BE2C (cell line): ENCODE measurements around the gene MAPKAPK2.

Source experiments
- DNase-seq: peaks from one replicate; pipeline ENCODE4 v3.0.0-alpha.2; 2020
- H3K27me3 ChIP-seq: fragments of 250-450 bp; sonication (Bioruptor Pico); 2 replicates; pipeline ENCODE4 v1.5.1; 2020; ENCODE audit warnings: mild to moderate bottlenecking
- H3K36me3 ChIP-seq: fragments of 250-450 bp; sonication (Bioruptor Pico); 2 replicates; pipeline ENCODE4 v1.5.1; 2020; ENCODE audit warnings: mild to moderate bottlenecking
- H3K4me1 ChIP-seq: fragments of 250-450 bp; sonication (Bioruptor Pico); 2 replicates; pipeline ENCODE4 v1.5.1; 2020
- H3K4me3 ChIP-seq: 2 replicates; pipeline ENCODE4 v1.5.1; 2011; ENCODE audit warnings: low read depth, low read length
- H3K9me3 ChIP-seq: fragments of 250-450 bp; sonication (Bioruptor Pico); 2 replicates; pipeline ENCODE4 v1.5.1; 2020
- TF ChIP-seq, protein P1 (sequence below): IDR thresholded peaks from 2 replicates; pipeline ENCODE4 v1.5.1; 2012; ENCODE audit warnings: mild to moderate bottlenecking, low read depth, low read length

Gene MAPKAPK2

GRCh38 chr1:206735553-206736031 is 50.9 kb downstream of the MAPKAPK2 start:
- TF ChIP-seq, protein P1, sequence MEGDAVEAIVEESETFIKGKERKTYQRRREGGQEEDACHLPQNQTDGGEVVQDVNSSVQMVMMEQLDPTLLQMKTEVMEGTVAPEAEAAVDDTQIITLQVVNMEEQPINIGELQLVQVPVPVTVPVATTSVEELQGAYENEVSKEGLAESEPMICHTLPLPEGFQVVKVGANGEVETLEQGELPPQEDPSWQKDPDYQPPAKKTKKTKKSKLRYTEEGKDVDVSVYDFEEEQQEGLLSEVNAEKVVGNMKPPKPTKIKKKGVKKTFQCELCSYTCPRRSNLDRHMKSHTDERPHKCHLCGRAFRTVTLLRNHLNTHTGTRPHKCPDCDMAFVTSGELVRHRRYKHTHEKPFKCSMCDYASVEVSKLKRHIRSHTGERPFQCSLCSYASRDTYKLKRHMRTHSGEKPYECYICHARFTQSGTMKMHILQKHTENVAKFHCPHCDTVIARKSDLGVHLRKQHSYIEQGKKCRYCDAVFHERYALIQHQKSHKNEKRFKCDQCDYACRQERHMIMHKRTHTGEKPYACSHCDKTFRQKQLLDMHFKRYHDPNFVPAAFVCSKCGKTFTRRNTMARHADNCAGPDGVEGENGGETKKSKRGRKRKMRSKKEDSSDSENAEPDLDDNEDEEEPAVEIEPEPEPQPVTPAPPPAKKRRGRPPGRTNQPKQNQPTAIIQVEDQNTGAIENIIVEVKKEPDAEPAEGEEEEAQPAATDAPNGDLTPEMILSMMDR: no peak
- Histone ChIP-seq H3K4me1 (peaks cover 4% of the 10 kb centered on the region), H3K4me3 (no peak overlapping the region), H3K9me3 (no peaks in the 10 kb centered on the region), H3K27me3 (no peaks in the 10 kb centered on the region), H3K36me3 (no peaks in the 10 kb centered on the region; the same call in none of the 2 replicates)
- DNase-seq: no peak

DNA sequence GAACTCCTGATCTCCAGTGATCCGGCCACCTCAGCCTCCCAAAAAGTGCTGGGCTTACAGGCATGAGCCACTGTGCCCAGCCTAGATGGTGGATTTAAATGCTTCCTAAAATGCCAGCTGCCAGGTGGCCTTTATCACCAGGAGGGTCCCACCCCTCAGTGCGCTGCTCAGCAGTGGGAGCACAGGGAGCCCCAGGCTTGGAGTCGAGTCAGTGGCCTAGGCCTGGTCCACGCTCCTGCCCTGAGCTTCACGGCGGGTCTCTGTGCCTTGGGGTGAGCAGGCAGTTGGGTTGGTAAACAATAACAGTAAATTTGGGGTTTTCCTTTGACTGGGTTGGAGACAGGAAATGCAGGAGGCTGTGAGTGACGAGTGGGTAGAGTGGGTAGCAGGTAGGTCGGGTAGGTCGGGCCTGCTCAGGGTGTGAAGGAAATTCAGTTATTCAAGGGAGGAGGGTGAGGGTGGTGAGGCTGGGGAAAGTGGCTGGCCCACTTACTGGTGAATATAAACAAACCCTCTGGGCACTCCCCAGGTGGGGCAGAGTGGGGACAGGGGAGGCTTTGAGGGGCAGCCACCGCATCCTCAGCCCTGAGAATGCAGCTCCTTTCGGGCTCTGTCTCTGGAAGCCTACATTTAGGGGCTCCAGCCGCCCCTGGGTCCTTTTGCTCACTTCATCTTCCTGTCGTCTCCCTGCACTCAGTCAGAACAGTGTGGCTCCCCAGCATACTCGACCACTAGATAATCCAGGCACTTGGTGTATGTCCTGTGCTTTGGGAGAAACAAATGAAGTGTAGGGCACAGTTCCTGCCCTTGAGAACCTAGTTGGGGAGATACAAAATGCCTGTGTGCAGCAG is 52.4 kb downstream of the MAPKAPK2 start:
- no peaks in the 10 kb centered on the region for H3K9me3 ChIP-seq
- DNase-seq: no peak
- H3K27me3 ChIP-seq: no peaks in the 10 kb centered on the region
- H3K4me1 ChIP-seq: peaks cover 4% of the 10 kb centered on the region
- TF ChIP-seq, protein P1: no peak
- H3K4me3 ChIP-seq: no peak overlapping the region
- H3K36me3 ChIP-seq: no peaks in the 10 kb centered on the region

- no peak for DNase-seq
- Histone ChIP-seq H3K9me3 (no peaks in the 10 kb centered on the region), H3K36me3 (no peaks in the 10 kb centered on the region), H3K4me1 (peaks cover 4% of the 10 kb centered on the region), H3K27me3 (no peaks in the 10 kb centered on the region), H3K4me3 (no peak overlapping the region)
- TF ChIP-seq, protein P1: no peak
Observed at GRCh38 chr1:206737729-206738201, 53.1 kb downstream of the MAPKAPK2 start.

DNA sequence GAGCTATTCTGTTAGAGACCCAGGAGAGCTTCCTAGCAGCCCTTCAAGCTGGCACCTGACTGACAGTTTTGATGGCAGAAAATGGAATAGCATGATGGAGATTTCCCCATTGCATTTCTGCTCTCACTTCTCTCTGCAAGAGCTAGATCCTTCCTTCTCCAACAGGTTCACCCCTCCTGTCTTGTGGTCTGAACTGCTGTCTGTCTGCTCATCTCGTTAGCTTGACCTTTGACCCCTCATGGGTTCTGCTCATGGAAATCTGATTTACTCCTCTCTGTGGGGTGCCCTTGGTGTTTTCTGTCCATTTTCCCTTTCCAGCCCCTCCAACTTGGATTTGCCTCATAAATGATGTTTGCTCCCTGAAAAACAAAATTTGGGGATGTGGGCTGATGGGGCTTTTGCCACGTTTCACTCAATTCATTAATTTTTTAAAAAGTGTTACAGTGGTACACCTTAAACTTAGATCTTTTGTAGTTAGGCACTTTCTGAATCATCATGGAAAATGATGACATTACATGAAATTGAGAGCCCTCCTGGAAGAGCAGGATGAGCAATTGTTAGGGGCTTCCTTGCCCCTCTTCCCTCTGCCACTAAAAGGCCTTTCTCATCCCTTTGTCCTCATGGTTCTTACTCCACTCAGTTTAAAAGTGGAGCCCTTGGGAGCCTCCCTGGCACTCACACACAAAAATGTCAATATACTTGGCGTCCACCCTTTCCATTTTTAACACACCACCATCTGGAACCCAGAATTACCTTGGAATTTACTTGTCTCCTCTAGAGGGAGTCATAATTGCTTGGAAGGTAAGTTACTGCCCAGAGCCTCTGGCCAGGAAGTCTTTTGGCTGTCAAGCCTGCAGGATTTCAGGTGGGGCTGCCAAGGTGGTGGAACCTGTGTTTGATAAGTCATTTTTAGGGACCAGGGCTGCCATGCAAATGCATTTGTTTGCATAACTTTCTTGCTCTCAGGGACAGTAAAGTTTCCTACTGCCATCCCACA is 54.0 kb downstream of the MAPKAPK2 start:
- Histone ChIP-seq H3K27me3 (no peaks in the 10 kb centered on the region), H3K9me3 (no peaks in the 10 kb centered on the region), H3K4me1 (peaks cover 4% of the 10 kb centered on the region), H3K36me3 (no peaks in the 10 kb centered on the region), H3K4me3 (no peak overlapping the region)
- TF ChIP-seq, protein P1: peak; percentile 58
- DNase-seq: no peak

- TF ChIP-seq, protein P1: no peak
- Histone ChIP-seq H3K36me3 (no peaks in the 10 kb centered on the region), H3K9me3 (no peaks in the 10 kb centered on the region), H3K4me3 (no peak overlapping the region), H3K27me3 (no peaks in the 10 kb centered on the region), H3K4me1 (peaks cover 4% of the 10 kb centered on the region)
- no peak for DNase-seq
Observed at GRCh38 chr1:206739411-206740076, 54.8 kb downstream of the MAPKAPK2 start.
